Activated naive CD4-positive, alpha-beta T cell treated with Interleukin-2 at 50 U/mL for 16 hours (primary cell): ENCODE measurements around the gene LDLRAD3.

ENCODE experiments used
- DNase-seq: peaks from one replicate; pipeline ENCODE4 v3.0.0-alpha.2; 2020

Gene LDLRAD3

GRCh38 chr11:36053862-36054261, 110.0 kb downstream of the LDLRAD3 start:
- no peak for DNase-seq

GRCh38 chr11:36054628-36055027, 110.8 kb downstream of the LDLRAD3 start:
- DNase-seq: no peak

DNA sequence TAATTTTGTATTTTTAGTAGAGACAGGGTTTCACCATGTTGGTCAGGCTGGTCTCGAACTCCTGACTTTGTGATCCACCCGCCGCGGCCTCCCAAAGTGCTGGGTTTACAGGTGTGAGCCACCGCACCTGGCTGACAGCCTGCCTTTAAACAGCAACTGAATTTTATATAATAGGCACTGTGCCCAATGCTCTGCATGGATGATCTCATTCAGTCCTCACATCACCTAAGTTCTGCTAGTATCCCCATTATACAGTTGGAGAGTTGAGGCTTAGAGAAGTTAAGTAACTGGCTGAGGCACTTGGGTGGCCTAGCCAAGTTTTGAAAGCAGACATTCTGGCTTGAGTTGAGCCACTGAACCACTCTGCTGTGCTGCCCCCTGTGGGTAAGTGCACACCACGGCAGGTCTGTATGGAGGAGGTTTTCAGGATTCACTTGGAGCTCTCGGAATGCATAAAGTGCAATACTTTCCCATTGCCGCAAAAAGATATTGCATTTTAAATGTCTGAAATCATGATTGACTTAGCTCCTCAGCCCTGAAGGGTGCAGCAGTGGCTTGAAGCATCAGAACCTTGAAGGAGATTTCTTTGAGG, 112.4 kb downstream of the LDLRAD3 start:
- no peak for DNase-seq

DNA sequence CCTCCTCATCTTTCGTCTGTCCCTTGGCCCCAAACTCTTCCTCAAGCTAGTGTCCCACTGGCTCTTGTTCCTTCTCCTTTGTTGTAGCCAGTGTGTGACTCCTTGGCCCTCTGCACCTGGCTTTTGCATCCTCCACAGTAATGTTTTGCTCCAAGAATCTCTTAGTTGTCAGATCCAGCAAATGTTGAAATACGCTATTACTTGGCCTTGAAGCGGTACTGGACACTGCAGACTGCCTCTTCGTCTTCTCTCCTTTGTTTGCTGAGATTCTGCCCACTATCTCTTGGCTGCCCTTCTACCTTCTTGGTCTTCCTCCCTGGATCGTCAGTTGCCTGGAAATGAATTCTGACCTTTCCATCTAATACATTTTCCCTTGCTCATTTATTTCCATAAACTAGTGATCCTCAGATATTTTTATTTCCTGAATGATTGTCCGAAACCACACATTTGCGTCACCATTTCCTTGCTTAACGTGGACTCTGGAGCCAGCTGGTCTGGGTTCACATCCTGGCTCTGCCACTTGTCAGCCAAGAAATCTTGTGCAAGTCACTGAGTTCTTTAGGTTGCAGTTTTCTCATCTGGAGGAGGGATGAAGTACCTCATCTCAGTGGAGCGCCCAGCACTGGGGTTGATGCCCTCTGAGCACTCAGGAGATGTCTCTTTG, 113.6 kb downstream of the LDLRAD3 start:
- no peak for DNase-seq

DNA sequence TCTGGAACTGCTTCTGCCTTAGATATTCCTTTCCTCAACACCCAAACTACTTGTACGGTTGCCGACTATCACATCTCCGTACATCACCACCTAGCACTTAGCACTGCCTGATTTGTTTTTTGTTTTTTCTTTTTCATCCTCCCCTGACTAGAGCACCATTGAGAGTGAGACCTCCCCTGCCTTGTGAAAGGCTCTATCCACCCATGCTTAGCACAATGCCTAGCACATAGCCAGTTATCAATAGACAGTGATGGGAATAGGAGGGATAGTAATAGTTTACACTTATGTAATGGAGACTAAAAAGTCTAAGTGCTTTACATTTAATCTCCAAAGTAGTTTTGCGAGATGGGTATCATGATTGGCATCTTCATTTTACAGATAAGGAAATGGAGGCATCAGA, 115.8 kb downstream of the LDLRAD3 start:
- no peak for DNase-seq

GRCh38 chr11:36060926-36061325, 117.1 kb downstream of the LDLRAD3 start:
- DNase-seq: no peak

DNA sequence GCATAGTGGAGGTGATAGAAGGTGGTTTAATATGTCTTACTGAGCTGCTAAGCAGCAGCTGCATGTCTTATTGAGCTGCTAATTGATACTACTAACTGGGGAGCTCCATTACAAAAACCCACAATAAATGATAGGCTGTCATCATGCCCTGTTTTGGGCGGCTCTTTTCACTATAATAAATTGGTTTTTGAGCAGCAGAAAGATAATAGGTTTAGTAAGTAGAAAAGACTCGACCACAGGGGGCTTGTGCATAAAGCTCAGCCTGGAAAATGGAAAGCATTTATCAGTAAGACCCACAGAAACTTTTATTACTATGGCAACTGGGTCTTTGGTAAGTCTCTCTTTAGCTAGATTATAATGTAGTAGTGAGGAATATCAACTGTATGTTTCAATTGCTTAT, 117.6 kb downstream of the LDLRAD3 start:
- no peak for DNase-seq

DNA sequence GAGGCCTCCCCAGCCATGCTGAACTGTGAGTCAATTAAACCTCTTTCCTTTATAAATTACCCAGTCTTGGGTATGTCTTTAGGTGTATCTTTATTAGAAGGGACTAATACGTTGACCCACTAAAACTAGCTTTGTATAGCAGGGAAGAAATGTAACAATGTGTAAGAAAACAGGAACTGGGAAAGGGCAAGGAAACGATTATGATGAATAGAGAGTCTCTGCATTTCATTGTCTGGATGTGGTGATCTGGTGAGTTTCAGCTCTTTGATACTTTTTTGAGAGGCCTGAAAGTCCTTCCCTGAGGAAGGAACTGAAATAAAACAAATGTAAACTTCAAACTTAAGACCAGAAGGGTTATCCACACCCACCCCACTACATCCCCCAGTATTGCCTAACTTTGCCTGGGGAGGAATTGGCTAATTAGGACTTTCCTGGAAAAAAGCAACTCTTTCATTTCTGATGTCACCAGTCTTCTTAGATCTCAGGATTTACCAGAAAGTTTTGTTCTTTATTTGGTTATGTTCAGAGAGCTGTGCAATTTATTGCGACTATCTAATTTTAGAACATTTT, 119.0 kb downstream of the LDLRAD3 start:
- DNase-seq: no peak

GRCh38 chr11:36065436-36065835, 121.6 kb downstream of the LDLRAD3 start:
- DNase-seq: no peak

- no peak for DNase-seq
Measured at GRCh38 chr11:36066891-36067290, 123.0 kb downstream of the LDLRAD3 start.

- no peak for DNase-seq
Measured at GRCh38 chr11:36069576-36070212, 125.8 kb downstream of the LDLRAD3 start.

GRCh38 chr11:36070213-36070953, 126.5 kb downstream of the LDLRAD3 start:
- DNase-seq: no peak

DNA sequence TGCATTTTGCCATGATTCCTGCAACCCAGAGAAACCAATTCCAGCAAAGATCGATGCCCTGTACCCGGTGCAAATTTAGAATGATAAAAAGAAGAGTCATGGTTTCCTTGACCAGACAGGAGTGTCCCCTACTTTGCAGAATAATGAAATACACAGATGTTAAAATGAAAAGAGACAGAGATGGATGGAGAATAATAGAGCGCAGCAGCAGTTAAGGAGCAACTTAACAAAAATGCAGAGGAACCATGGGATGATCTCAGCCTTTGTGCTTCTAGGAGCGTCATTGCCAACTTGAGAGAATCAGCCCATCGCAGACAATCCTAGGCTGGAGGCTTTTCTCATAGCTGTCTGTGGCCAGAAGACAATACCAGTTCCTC, 127.1 kb downstream of the LDLRAD3 start:
- DNase-seq: no peak

DNA sequence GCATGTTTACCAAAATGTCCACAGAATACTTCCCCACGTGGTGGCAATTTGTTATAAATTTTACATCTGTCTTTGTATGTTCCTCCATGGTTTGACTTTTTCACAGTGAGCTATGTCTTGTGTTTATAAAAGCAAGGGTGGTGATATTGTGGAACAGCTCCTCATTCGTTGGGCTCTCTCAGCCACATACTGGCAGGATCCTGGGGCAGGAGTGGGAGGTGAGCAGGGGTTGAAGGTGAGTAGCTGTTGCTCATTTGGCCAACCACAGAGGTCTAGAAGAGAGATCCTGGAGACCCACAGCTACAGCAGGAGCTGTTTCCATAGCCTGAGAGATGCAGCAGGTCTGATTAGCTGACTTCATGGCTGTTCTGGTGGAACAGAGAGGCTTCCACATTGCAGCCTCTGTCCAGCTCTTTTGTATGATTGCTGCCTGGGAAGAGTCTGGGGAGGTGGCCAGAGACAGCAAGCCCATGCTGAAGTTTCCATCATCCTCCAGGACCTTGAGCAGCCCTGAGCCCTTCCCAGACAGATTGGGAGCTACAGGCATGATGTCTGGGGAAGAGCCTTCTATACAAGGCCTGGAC, 128.1 kb downstream of the LDLRAD3 start:
- DNase-seq: no peak

DNA sequence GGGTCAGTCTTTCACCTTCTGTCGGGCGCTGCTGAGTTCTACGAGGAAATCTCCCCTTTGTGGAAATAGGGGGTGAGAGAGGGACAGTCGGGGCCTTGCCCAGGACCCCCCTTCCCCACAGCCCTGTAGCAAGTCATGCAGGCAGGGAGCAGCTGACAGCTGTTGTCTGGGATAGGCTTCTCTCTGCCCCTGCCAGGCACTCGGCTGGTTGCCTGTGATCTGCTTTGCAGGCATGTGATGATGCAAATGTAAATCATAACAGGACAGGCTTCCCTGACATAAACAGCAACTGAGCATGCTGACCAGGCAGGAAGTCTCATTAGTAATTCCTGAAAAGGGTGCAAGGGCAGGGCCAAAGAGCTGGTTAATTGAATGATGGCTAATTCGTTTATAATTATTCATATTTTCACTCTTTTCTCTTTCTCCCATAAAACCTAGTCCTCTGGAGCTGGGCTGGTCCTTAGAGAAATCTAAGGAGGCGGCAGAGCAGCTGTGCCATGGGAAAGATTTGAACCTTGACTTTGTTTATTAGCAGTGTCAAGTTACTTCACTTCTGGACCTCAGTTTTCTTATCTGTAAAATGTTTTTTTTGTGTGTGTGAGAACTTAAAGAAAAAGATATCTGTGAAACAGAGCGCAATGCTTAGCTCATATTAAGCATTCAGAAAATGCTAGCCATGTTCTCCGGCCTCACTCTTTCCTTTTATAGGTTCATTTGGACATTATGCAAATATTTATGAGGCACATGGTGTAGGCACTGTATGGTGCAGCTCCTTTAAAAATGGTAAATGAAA, 129.7 kb downstream of the LDLRAD3 start:
- no peak for DNase-seq

DNA sequence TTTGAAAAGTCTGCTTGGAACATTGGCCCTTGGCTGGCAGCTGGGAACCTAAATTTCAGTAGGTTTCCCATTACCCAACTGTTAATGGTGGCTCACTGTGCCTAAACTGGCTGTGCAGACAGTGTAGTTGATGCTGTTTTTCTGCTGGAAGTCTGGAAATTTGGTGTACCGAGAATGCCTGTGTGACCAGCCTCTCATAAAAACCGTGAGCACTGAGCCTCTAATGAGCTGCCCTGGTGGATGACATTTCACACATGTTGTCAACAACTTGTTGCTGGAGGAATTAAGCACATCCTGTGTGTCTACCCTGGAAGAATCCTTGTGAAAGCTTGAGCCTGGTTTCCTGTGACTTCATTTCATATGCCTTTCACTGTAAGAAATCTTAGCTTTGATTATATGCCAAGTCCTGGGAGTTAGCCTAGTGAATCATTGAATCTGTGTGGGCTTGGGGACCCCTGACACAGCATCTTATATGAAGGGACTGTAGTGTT, 131.1 kb downstream of the LDLRAD3 start:
- no peak for DNase-seq

GRCh38 chr11:36077368-36077767, 133.5 kb downstream of the LDLRAD3 start:
- DNase-seq: no peak

- DNase-seq: no peak
Measured at GRCh38 chr11:36077886-36078685, 134.2 kb downstream of the LDLRAD3 start.

- no peak for DNase-seq
Measured at GRCh38 chr11:36078686-36079055, 134.8 kb downstream of the LDLRAD3 start.

GRCh38 chr11:36079878-36080675, 136.2 kb downstream of the LDLRAD3 start:
- no peak for DNase-seq
